Progenitor cell of endocrine pancreas (in vitro differentiated cells): ENCODE data around the gene CAPN5. TPM values are rescaled to one million over a fixed set of nuclear protein-coding genes. Genes with fewer than 3 reads are reported as not detected.

Source experiments
- DNase-seq: peaks from one replicate; pipeline ENCODE4 v3.0.0; 2021; ENCODE audit warnings: low spot score; ENCODE audit not compliant: unreplicated experiment
- H3K27ac Mint-ChIP-seq: 2 replicates; pipeline ENCODE4 v1.8.0; 2021; ENCODE audit warnings: mild to moderate bottlenecking, moderate library complexity, mixed read lengths
- H3K27me3 Mint-ChIP-seq: 2 replicates; pipeline ENCODE4 v1.8.0; 2021; ENCODE audit warnings: mixed read lengths
- H3K36me3 Mint-ChIP-seq: 2 replicates; pipeline ENCODE4 v1.8.0; 2022; ENCODE audit warnings: mixed read lengths; ENCODE audit not compliant: insufficient read depth
- H3K4me1 Mint-ChIP-seq: 2 replicates; pipeline ENCODE4 v1.8.0; 2021; ENCODE audit warnings: low read depth, mixed read lengths
- H3K4me3 Mint-ChIP-seq: 2 replicates; pipeline ENCODE4 v1.8.0; 2021; ENCODE audit warnings: low read depth, mild to moderate bottlenecking, moderate library complexity, mixed read lengths
- H3K9me3 Mint-ChIP-seq: 2 replicates; pipeline ENCODE4 v1.8.0; 2021; ENCODE audit warnings: low read depth, mixed read lengths
- CTCF ChIP-seq: fragments of 200-600 bp; sonication (generic); IDR thresholded peaks from one replicate; pipeline ENCODE4 v1.5.0; 2021; ENCODE audit warnings: antibody characterized with exemption, mild to moderate bottlenecking; ENCODE audit not compliant: unreplicated experiment
- total RNA-seq: library from RNA; stranded (reverse); gene quantifications from 2 replicates; pipeline ENCODE4 v1.2.1, GENCODE V29; 2021

The CAPN5 gene
- total RNA-seq, 1 donor from 2014 or later = 10.9 TPM

GRCh38 chr11:77038029-77038824, 28.5 kb upstream of the CAPN5 start:
- Mint-ChIP-seq H3K27ac (no peak overlapping the region), H3K4me1 (peaks cover 18% of the 10 kb centered on the region), H3K27me3 (peaks cover 62% of the 10 kb centered on the region), H3K36me3 (peaks cover 6% of the 10 kb centered on the region), H3K9me3 (peaks cover 3% of the 10 kb centered on the region), H3K4me3 (no peak overlapping the region)
- DNase-seq = no peak
- TF ChIP-seq CTCF = no peak

- peaks cover 18% of the 10 kb centered on the region for H3K4me1 Mint-ChIP-seq
- no peak for TF ChIP-seq CTCF
- H3K4me3 Mint-ChIP-seq = peak overlapping the region; percentile 3
- H3K9me3 Mint-ChIP-seq = peaks cover 3% of the 10 kb centered on the region
- no peak overlapping the region for H3K27ac Mint-ChIP-seq
- H3K27me3 Mint-ChIP-seq = peaks cover 62% of the 10 kb centered on the region
- no peak for DNase-seq
- peaks cover 6% of the 10 kb centered on the region for H3K36me3 Mint-ChIP-seq
Measured at GRCh38 chr11:77038825-77039326, 27.9 kb upstream of the CAPN5 start.

- Mint-ChIP-seq H3K36me3 (peaks cover 6% of the 10 kb centered on the region), H3K4me1 (peaks cover 18% of the 10 kb centered on the region), H3K27ac (no peak overlapping the region), H3K27me3 (peaks cover 63% of the 10 kb centered on the region), H3K4me3 (no peak overlapping the region), H3K9me3 (peaks cover 3% of the 10 kb centered on the region)
- DNase-seq = no peak
- TF ChIP-seq CTCF = peak; percentile 55
Measured at GRCh38 chr11:77039491-77040400, 27.0 kb upstream of the CAPN5 start.

GRCh38 chr11:77040401-77040777, 26.4 kb upstream of the CAPN5 start:
- no peak for DNase-seq
- H3K4me3 Mint-ChIP-seq = no peak overlapping the region
- peaks cover 6% of the 10 kb centered on the region for H3K36me3 Mint-ChIP-seq
- H3K9me3 Mint-ChIP-seq = peaks cover 3% of the 10 kb centered on the region
- H3K4me1 Mint-ChIP-seq = peaks cover 18% of the 10 kb centered on the region
- no peak overlapping the region for H3K27ac Mint-ChIP-seq
- TF ChIP-seq CTCF = no peak
- peaks cover 63% of the 10 kb centered on the region for H3K27me3 Mint-ChIP-seq

- H3K9me3 Mint-ChIP-seq = peaks cover 3% of the 10 kb centered on the region
- H3K27me3 Mint-ChIP-seq = peaks cover 66% of the 10 kb centered on the region
Measured at GRCh38 chr11:77040889-77041288, 25.9 kb upstream of the CAPN5 start.

More at GRCh38 chr11:77040889-77041288, 25.9 kb upstream of the CAPN5 start:
- H3K36me3 Mint-ChIP-seq = peaks cover 6% of the 10 kb centered on the region
- H3K27ac Mint-ChIP-seq = no peak overlapping the region
- peaks cover 13% of the 10 kb centered on the region for H3K4me1 Mint-ChIP-seq
- no peak for TF ChIP-seq CTCF
- H3K4me3 Mint-ChIP-seq = peak overlapping the region; percentile 34
- DNase-seq = no peak
